Stomach (tissue), 19 donors: ENCODE measurements around the gene ANGPTL2. TPM values are rescaled to one million over a fixed set of nuclear protein-coding genes. Genes with fewer than 3 reads are reported as not detected.
A peak's percentile ranks its signal among the peaks of the same experiment; 100 is the strongest.
"Not testable (repeated sequence)": the region's sequence is repeated elsewhere in the genome, so short reads cannot be mapped to it uniquely, and the experiment has no call there.

Experiments used
- DNase-seq, 2 donors: peaks; one replicate each; pipeline versions ENCODE4 v3.0.0 to v3.0.0-alpha.2; 2013 to 2019
- H3K27ac ChIP-seq, 5 donors: fragments of 200-600 bp in 4 of 5; sonication (generic) in 4 of 5; one replicate each; pipeline ENCODE4 v1.5.1; 2013 to 2019; ENCODE audit warnings: mild to moderate bottlenecking in 1 of 5, moderate library complexity in 1 of 5
- H3K27me3 ChIP-seq, 3 donors: fragments of 200-600 bp; sonication (generic); one replicate each; pipeline ENCODE4 v1.5.1; 2017 to 2019; ENCODE audit warnings: mixed run types in 1 of 3
- H3K36me3 ChIP-seq, 4 donors: fragments of 200-600 bp; sonication (generic); 1 replicate in 3 of 4; 2 replicates in 1 of 4; pipeline ENCODE4 v1.5.1; 2016 to 2019
- H3K4me1 ChIP-seq, 4 donors: fragments of 200-600 bp; sonication (generic); one replicate each; pipeline ENCODE4 v1.5.1; 2016 to 2019
- H3K4me3 ChIP-seq, 4 donors: fragments of 200-600 bp; sonication (generic) in 3 of 4; one replicate each; pipeline ENCODE4 v1.5.1; 2016 to 2019; ENCODE audit warnings: mild to moderate bottlenecking in 1 of 4
- H3K9me3 ChIP-seq, 4 donors: fragments of 200-600 bp; sonication (generic); one replicate each; pipeline ENCODE4 v1.5.1; 2016 to 2019
- CTCF ChIP-seq, 7 experiments: fragments of 450-650 bp in 4 of 7; fragments of 200-600 bp in 3 of 7; sonication (generic) in 3 of 7; IDR thresholded peaks; one replicate each; pipeline ENCODE4 v1.5.1; 2016 to 2019; ENCODE audit warnings: antibody characterized with exemption in 7 of 7, control low read depth in 2 of 7, mild to moderate bottlenecking in 1 of 7
- EP300 ChIP-seq: sonication (generic); formaldehyde crosslinking; IDR thresholded peaks from one replicate; pipeline ENCODE4 v1.6.1; 2017; ENCODE audit warnings: antibody characterized with exemption
- POLR2A ChIP-seq, 4 donors: fragments of 450-650 bp; IDR thresholded peaks; one replicate each; pipeline ENCODE4 v1.6.1; 2016; ENCODE audit warnings: antibody characterized with exemption in 4 of 4, control low read depth in 2 of 4, mild to moderate bottlenecking in 1 of 4, moderate library complexity in 1 of 4
- POLR2AphosphoS5 ChIP-seq, 3 donors: sonication (generic); formaldehyde crosslinking; IDR thresholded peaks; one replicate each; pipeline ENCODE4 v1.6.1; 2016; ENCODE audit warnings: antibody characterized with exemption in 3 of 3
- WGBS, 5 donors: extraction: QIAGEN DNeasy Blood & Tissue Kit in 3 of 5; methylation state at CpG; one replicate each; pipeline versions ENCODE4 v1.1.5 to v1.1.7; 2013 to 2018; 5-methylcytosine and 5-hydroxymethylcytosine counted together
- intact Hi-C: fragments of 100-400 bp; cut with DNase I; formaldehyde crosslinking; loops from one replicate; pipeline ENCODE4 v1.15.1; 2023; ENCODE audit warnings: low total_unique reads
- long read RNA-seq, 10 donors: transcript quantifications; one replicate each; lab custom pipeline, GENCODE V29; 2026
- polyA plus RNA-seq, 3 donors: library from polyadenylated mRNA; stranded (reverse); fragments of 200-250 nt; gene quantifications; one replicate each; pipeline ENCODE4 v1.2.3, GENCODE V29; 2013
- total RNA-seq, 5 donors: library from RNA; depleted of rRNA; stranded (reverse); fragments of >200 nt; gene quantifications; one replicate each; pipeline versions ENCODE4 v1.1.0 to v1.2.3, GENCODE V29; 2014 to 2016
- donor health status: healthy with polysubstance abuse.
- donor health status: Bipolar disorder and iron deficiency.
- donor health status: healthy.

The ANGPTL2 gene
- 10 to 100 TPM in 4 of 5 donors, 1 to 10 TPM in 1; 7.8 to 26.3 (median 14.0) TPM for total RNA-seq
- polyA plus RNA-seq: 1 to 10 TPM; 5.7 to 6.1 (median 5.7) TPM
- long read RNA-seq, donor 1, partial matches to known transcripts: 0 of 3 reads
- long read RNA-seq, donor 1, other reads (novel, unspliced or antisense): 0 of 3 reads
- long read RNA-seq, donor 2, partial matches to known transcripts: 5 of 9 reads
- long read RNA-seq, donor 2, other reads (novel, unspliced or antisense): 0 of 9 reads
- long read RNA-seq, donor 3, partial matches to known transcripts: 0 of 1 reads
- long read RNA-seq, donor 3, other reads (novel, unspliced or antisense): 0 of 1 reads
- long read RNA-seq, donor 4: 0 reads
- long read RNA-seq, donor 5, transcript ANGPTL2-202 (5 exons, 3,707 nt): major isoform, 8 of 18 reads
- long read RNA-seq, donor 5, partial matches to known transcripts: 10 of 18 reads
- long read RNA-seq, donor 5, other reads (novel, unspliced or antisense): 0 of 18 reads
- long read RNA-seq, donor 6, transcript ANGPTL2-202 (5 exons, 3,707 nt): major isoform, 6 of 11 reads
- long read RNA-seq, donor 6, partial matches to known transcripts: 5 of 11 reads
- long read RNA-seq, donor 6, other reads (novel, unspliced or antisense): 0 of 11 reads
- long read RNA-seq, donor 7, transcript ANGPTL2-202 (5 exons, 3,707 nt): major isoform, 12 of 25 reads
- long read RNA-seq, donor 7, partial matches to known transcripts: 13 of 25 reads
- long read RNA-seq, donor 7, other reads (novel, unspliced or antisense): 0 of 25 reads
- long read RNA-seq, donor 8, partial matches to known transcripts: 0 of 1 reads
- long read RNA-seq, donor 8, other reads (novel, unspliced or antisense): 0 of 1 reads
- long read RNA-seq, donor 9, partial matches to known transcripts: 0 of 2 reads
- long read RNA-seq, donor 9, other reads (novel, unspliced or antisense): 0 of 2 reads
- long read RNA-seq, donor 10, partial matches to known transcripts: 0 of 2 reads
- long read RNA-seq, donor 10, other reads (novel, unspliced or antisense): 0 of 2 reads

DNA sequence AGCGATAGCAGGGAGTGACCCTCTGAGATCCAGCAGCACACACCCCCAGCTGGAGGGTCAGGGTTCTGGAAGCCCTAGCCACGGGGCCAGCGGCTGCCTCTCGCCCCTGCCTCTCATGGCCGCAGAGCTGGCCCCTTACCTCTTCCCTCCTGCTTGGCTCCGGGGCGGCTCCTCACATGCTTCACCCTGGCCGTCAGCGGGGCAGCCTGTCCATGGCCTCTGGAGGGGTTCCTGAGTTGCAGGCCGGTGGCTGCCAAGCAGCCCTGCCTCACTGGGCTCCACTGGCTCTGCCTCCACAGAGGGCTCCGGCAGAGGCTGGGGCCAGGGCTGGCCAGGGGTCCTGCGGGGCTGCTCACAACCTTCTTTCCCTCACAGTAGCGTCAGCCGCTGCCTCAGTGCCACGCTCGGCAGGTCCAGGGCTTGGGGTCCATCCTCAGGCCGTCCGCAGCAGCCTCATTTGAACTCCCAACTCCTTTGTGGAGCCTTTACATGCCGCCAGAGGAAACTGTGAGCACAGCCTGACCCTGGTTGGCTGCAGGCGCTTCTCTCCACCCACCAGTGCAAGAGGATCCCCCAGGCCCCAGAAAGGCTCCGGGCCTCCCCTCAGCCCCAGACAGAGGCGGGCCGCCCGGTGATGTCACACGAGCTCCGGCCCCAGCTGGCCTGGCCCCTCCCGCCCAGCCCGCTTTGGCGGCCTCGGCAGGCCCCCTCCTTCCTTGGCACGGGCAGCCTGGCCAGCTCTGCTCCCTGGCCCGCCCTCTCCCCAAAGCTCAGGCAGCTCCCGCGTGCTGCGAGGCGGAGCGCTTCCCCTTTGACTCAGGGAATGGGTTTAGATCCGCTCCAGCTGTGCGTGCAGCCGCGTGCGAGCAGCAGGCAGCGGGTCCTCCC lies at the start of gene ANGPTL2:
TSS of gene ANGPTL2 (minus strand) at position 460 of the 888 bp plus-strand sequence. CDS start 13,904 bp downstream, outside the sequence.
- H3K4me1 ChIP-seq: peaks cover 15 to 71% (median 49%) of the 10 kb centered on the region in 4 donors
- H3K27me3 ChIP-seq: peaks cover 0 to 13% (median 0%) of the 10 kb centered on the region in 3 donors
- TF ChIP-seq POLR2AphosphoS5 (IDR thresholded peaks at IDR 0.05): peak; percentile 37 to 88 (median 77)
- no peak for TF ChIP-seq CTCF (IDR thresholded peaks at IDR 0.05)
- DNase-seq: peak; percentile 73 to 97
- no peaks in the 10 kb centered on the region for H3K36me3 ChIP-seq
- H3K9me3 ChIP-seq: no peaks in the 10 kb centered on the region
- peak within 1 kb of the TSS; percentile 45 to 53 (median 50) for H3K4me3 ChIP-seq
- H3K27ac ChIP-seq: peak within 1 kb of the TSS; percentile 65 to 92 (median 89)
- intact Hi-C loops: no loop called here
- WGBS, 5 donors: 14 to 21% (median 15%) methylated on average over 10 to 43 of the region's 43 CpGs

GRCh38 chr9:127171348-127171747 lies 48.9 kb upstream of the ANGPTL2 start:
- H3K4me1 ChIP-seq, H3K9me3 ChIP-seq, H3K4me3 ChIP-seq, H3K27ac ChIP-seq, H3K27me3 ChIP-seq, intact Hi-C loops: not testable (repeated sequence)
- WGBS, 5 donors: 94 to 99% (median 97%) methylated on average over 9 of the region's 9 CpGs
- peaks cover 0 to 41% (median 38%) of the 10 kb centered on the region in 4 donors for H3K36me3 ChIP-seq
- DNase-seq: peak in 1 of 2 donors; percentile 3

DNA sequence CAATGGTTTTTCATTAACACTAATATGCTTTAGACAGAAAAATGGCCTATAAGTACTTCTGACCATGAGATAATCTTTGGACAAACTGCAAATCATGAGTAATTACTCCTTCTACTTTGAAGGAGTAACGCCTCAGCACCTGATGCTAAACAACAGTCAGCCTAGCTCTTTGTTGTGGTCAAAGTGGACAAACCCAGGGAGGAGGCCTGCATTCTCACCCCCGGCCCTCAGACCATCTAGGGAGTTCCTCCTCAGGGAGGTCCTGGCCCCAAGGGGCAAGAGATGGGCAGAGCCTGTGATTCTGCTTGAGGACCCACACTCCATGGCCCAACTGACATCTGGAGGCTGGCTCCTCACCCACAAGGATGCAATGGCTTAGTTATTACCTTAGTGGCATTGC lies 48.2 kb upstream of the ANGPTL2 start:
- intact Hi-C loops: no loop called here
- no peak overlapping the region for H3K4me3 ChIP-seq
- peak in 1 of 2 donors; percentile 19 for DNase-seq
- H3K4me1 ChIP-seq: no peaks in the 10 kb centered on the region
- no peaks in the 10 kb centered on the region for H3K27me3 ChIP-seq
- TF ChIP-seq EP300 (no peak), POLR2AphosphoS5 (IDR thresholded peaks at IDR 0.05) (no peak), POLR2A (IDR thresholded peaks at IDR 0.05) (no peak), CTCF (IDR thresholded peaks at IDR 0.05) (no peak)
- peaks cover 0 to 41% (median 38%) of the 10 kb centered on the region in 4 donors for H3K36me3 ChIP-seq
- H3K27ac ChIP-seq: no peak overlapping the region
- H3K9me3 ChIP-seq: no peaks in the 10 kb centered on the region
- WGBS, 5 donors: 86 to 97% (median 91%) methylated on average over 2 of the region's 2 CpGs

DNA sequence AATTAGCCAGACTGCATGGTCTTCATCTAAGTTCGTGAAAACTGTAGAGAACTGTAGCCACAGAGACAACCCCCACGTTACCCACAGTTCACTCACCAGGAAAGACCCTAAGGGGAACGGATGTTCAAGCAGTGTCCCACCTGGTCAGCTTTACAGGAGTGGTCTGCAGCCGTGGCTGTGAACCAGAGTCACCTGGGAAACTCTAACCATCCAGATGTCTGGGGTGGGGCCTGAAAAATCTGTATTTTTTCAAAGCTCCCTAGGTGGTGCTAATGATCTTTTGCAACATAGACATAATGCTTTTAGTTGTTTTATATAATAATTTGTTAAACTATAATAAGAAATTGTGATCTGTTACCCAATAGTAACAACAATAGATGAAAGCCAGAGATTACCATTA lies 47.7 kb upstream of the ANGPTL2 start:
- TF ChIP-seq POLR2A (IDR thresholded peaks at IDR 0.05) (no peak), POLR2AphosphoS5 (IDR thresholded peaks at IDR 0.05) (no peak), EP300 (no peak), CTCF (IDR thresholded peaks at IDR 0.05) (no peak)
- DNase-seq: no peak
- intact Hi-C loops: no loop called here
- Histone ChIP-seq H3K27ac (no peak overlapping the region), H3K4me3 (no peak overlapping the region), H3K36me3 (peaks cover 0 to 38% (median 36%) of the 10 kb centered on the region in 4 donors), H3K27me3 (no peaks in the 10 kb centered on the region), H3K4me1 (no peaks in the 10 kb centered on the region), H3K9me3 (no peaks in the 10 kb centered on the region)
- WGBS, 5 donors: 84 to 96% (median 94%) methylated on average over 4 of the region's 4 CpGs
